Spleen (tissue), 7 donors: Measurements from ENCODE around the gene EPHA6.

Experiments used
- CTCF ChIP-seq, 11 experiments: fragments of 200-600 bp in 7 of 11; fragments of 450-650 bp in 4 of 11; sonication (generic) in 4 of 11; IDR thresholded peaks in 8 of 11; conservative IDR thresholded peaks in 3 of 11; 1 replicate in 7 of 11; 2 replicates in 4 of 11; pipeline versions ENCODE4 v1.4.0 to v1.8.0; 2016 to 2021; ENCODE audit warnings: antibody characterized with exemption in 11 of 11, inconsistent platforms in 4 of 11, mild to moderate bottlenecking in 1 of 11
- POLR2A ChIP-seq, 3 donors: fragments of 450-650 bp; IDR thresholded peaks; one replicate each; pipeline ENCODE4 v1.5.1; 2017; ENCODE audit warnings: antibody characterized with exemption in 3 of 3, mild to moderate bottlenecking in 1 of 3
- donor health status: DM: no; HTN: no; CAD: no; lungs with moderate emphysema.
- donor health status: DM: no; HTN: no; CAD: no.
- donor health status: DM: no; HTN: no; CAD: no.

DNA sequence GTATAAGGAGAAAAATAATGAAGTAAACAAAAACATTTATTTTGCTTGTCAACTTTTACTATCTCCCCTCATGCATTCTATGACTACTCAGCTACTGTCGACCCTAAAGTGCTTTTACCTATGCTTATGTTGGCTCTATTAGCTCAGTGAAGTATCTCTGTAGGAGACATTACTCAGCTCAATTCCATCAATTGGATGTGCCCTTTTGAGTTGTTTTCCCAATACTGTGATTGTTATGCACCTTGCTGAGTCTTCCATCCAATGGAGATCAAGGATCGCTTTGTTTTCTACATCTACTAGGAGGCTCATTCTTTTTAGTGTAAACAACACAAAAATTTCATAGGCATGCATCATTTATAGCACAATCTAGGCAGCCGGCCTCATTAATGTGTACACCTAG, 546.4 kb downstream of the EPHA6 start:
- no peak for TF ChIP-seq CTCF (IDR thresholded peaks at IDR 0.05 in 8 of 11, conservative IDR thresholded peaks at IDR 0.05 in 3 of 11)
- TF ChIP-seq POLR2A (IDR thresholded peaks at IDR 0.05), result no peak
